Duodenal mucosa (tissue), 2 donors: Measurements from ENCODE around the gene TMEM141.
"Not testable (repeated sequence)": the region's sequence is repeated elsewhere in the genome, so short reads cannot be mapped to it uniquely, and the experiment has no call there.

ENCODE experiments used
- H3K27ac ChIP-seq: one replicate; pipeline ENCODE4 v1.7.0; 2013; ENCODE audit warnings: low read depth, low read length
- H3K27me3 ChIP-seq, 2 donors: one replicate each; pipeline ENCODE4 v1.7.0; 2013; ENCODE audit warnings: low read length in 2 of 2, control low read depth in 1 of 2; ENCODE audit not compliant: insufficient read depth in 2 of 2, control insufficient read depth in 1 of 2
- H3K36me3 ChIP-seq, 2 donors: one replicate each; pipeline ENCODE4 v1.7.0; 2013; ENCODE audit warnings: low read length in 2 of 2, control low read depth in 1 of 2; ENCODE audit not compliant: insufficient read depth in 2 of 2, control insufficient read depth in 1 of 2
- H3K4me1 ChIP-seq, 2 donors: one replicate each; pipeline ENCODE4 v1.7.0; 2013; ENCODE audit warnings: low read length in 2 of 2, control low read depth in 1 of 2; ENCODE audit not compliant: insufficient read depth in 2 of 2, control insufficient read depth in 1 of 2
- H3K4me3 ChIP-seq, 2 donors: one replicate each; pipeline ENCODE4 v1.7.0; 2013; ENCODE audit warnings: low read length in 2 of 2, low read depth in 1 of 2
- H3K9ac ChIP-seq, 2 donors: one replicate each; pipeline ENCODE4 v1.7.0; 2013; ENCODE audit warnings: low read length in 2 of 2, low read depth in 1 of 2
- H3K9me3 ChIP-seq, 2 donors: one replicate each; pipeline ENCODE4 v1.7.0; 2013; ENCODE audit warnings: low read length in 2 of 2, control low read depth in 1 of 2; ENCODE audit not compliant: control insufficient read depth in 1 of 2

Gene TMEM141

DNA sequence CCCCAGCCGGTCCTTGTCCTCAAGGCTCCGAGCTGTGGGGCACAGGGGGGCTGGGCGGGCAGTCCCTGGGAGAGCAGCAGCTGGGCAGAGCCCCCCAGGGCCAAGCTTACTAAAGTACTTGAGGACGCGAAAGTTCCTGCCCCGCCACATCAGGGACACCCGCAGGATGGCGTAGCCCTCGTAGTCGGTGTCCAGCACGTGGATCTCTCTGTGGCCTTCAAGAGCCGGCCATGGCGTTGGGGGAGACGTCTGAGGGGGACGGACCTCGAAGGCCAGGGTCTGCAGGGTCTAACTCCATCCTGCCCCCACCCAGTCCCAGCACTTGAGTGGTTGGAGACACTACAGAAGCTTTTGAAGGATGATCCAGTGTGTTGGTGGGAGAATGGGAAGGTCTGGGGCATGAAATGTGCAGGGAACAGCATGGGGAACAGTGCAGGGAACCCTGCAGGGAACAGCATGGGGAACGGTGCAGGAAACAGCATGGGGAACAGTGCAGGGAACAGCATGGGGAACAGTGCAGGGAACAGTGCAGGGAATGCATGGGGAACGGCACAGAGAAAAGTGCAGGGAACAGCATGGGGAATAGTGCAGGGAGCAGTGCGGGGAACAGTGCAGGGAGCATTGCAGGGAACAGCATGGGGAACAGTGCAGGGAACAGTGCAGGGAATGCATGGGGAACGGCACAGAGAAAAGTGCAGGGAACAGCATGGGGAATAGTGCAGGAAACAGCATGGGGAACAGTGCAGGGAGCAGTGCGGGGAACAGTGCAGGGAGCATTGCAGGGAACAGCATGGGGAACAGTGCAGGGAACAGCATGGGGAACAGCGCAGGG is 35.6 kb upstream of the TMEM141 start:
- not testable (repeated sequence) for H3K4me3 ChIP-seq, H3K4me1 ChIP-seq

DNA sequence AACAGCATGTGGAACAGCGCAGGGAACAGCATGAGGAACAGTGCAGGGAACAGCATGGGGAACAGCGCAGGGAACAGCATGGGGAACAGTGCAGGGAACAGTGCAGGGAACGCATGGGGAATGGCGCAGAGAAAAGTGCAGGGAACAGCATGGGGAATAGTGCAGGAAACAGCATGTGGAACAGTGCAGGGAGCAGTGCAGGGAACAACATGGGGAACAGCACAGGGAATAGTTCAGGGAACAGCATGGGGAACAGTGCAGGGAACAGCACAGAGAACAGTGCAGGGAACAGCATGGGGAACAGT is 35.1 kb upstream of the TMEM141 start:
- H3K27me3 ChIP-seq: peaks cover 0 to 5% of the 10 kb centered on the region in 2 donors
- no peak overlapping the region for H3K9ac ChIP-seq
- no peak overlapping the region for H3K27ac ChIP-seq
- peaks cover 0 to 5% of the 10 kb centered on the region in 2 donors for H3K4me1 ChIP-seq
- H3K4me3 ChIP-seq: no peak overlapping the region
- H3K36me3 ChIP-seq: no peaks in the 10 kb centered on the region
- peaks cover 7 to 12% of the 10 kb centered on the region in 2 donors for H3K9me3 ChIP-seq

More for the DNA sequence above, 35.6 kb upstream of the TMEM141 start:
- H3K9ac ChIP-seq, H3K27me3 ChIP-seq, H3K36me3 ChIP-seq, H3K27ac ChIP-seq: not testable (repeated sequence)
- H3K9me3 ChIP-seq: peaks cover 7 to 12% of the 10 kb centered on the region in 2 donors

DNA sequence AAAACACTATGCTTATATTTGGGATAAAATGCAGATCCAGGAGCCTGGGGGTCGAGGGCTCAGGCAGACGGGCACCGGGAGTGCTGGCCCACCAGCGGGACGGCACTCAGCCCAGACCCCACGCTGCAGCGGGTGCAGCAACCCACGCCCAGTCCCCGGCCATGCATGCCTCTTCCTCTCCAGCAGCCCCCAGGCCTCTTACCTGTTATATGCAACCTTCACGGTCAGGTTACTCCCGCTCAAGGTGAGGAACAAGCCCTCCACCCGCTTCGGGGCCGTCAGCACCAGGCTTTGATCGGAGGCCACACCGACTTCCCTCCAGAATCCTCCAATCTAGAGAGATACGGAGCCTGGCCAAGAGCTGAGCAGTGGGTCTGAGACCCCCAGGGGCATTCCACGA is 34.3 kb upstream of the TMEM141 start:
- Histone ChIP-seq H3K27me3 (peaks cover 0 to 5% of the 10 kb centered on the region in 2 donors), H3K36me3 (no peaks in the 10 kb centered on the region), H3K4me3 (no peak overlapping the region), H3K27ac (no peak overlapping the region), H3K4me1 (peaks cover 0 to 5% of the 10 kb centered on the region in 2 donors), H3K9me3 (peaks cover 5 to 6% of the 10 kb centered on the region in 2 donors), H3K9ac (no peak overlapping the region)

DNA sequence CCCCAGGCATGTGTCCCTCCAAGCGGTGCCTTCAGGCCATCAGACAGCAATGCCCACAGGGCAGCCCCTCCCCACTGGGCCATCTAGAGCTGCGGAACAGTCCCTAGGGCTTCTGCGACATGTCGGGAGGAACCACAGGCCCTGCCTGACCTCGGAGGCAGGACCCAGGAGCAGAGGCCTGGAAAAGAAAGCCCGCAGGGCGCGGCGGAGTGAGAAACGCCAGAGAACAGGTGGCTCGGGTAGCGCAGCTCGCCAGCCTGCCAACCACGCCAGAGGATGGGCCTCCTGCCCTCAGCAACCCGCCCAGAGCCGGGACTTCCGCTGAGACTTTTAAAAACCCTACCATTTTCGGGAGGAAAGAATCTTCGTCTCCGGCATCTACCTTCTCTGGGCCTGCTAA is 33.8 kb upstream of the TMEM141 start:
- H3K27me3 ChIP-seq: peaks cover 0 to 5% of the 10 kb centered on the region in 2 donors
- no peak overlapping the region for H3K9ac ChIP-seq
- no peaks in the 10 kb centered on the region for H3K36me3 ChIP-seq
- H3K4me1 ChIP-seq: peaks cover 0 to 5% of the 10 kb centered on the region in 2 donors
- H3K9me3 ChIP-seq: peaks cover 1 to 4% of the 10 kb centered on the region in 2 donors
- H3K27ac ChIP-seq: no peak overlapping the region
- H3K4me3 ChIP-seq: no peak overlapping the region

DNA sequence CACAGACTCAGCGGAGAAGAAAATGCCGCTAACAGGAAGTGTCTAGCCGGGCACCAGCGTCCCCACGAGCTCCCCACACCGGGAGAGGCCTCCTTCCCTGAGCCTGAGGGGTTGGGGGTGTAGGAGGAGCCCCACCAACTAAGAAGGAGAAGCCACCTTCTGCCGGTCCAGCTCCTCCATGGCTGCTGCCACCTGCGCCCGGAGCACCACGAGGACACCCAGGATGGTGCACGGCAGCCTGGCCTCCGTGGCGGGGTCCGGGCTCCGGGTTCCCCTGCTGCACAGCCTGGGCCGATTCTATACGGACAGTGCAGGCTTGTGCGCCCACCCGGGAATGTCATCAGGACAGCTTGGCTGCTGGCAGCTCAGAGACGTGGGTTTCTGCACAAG is 33.4 kb upstream of the TMEM141 start:
- H3K9me3 ChIP-seq: peaks cover 0 to 4% of the 10 kb centered on the region in 2 donors
- peaks cover 0 to 5% of the 10 kb centered on the region in 2 donors for H3K27me3 ChIP-seq
- no peaks in the 10 kb centered on the region for H3K36me3 ChIP-seq
- no peak overlapping the region for H3K9ac ChIP-seq
- H3K4me3 ChIP-seq: no peak overlapping the region
- no peak overlapping the region for H3K27ac ChIP-seq
- H3K4me1 ChIP-seq: peaks cover 0 to 5% of the 10 kb centered on the region in 2 donors

DNA sequence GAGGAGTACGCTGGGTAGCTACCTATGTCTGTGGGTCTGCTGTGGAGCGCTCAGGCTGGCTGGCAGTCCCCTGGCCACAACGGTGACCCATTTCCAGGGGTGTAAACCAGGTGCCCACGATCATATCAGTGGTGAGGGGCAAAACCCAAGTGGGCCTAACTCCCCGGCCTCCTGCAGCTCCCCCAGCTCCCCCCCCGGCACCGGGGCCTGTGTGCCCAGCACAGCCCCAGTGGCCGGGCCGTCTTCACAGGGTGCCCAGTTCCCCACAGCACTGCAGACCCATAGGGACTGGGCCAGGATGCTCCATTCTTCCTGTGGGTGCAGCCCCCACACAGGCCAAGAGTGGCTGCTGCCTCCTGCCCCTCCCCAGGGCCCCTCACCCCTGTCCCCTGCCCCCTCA is 32.1 kb upstream of the TMEM141 start:
- H3K27me3 ChIP-seq: peaks cover 0 to 10% of the 10 kb centered on the region in 2 donors
- H3K27ac ChIP-seq: no peak overlapping the region
- H3K36me3 ChIP-seq: no peaks in the 10 kb centered on the region
- H3K9me3 ChIP-seq: peaks cover 0 to 4% of the 10 kb centered on the region in 2 donors
- H3K4me3 ChIP-seq: no peak overlapping the region
- H3K4me1 ChIP-seq: peaks cover 0 to 5% of the 10 kb centered on the region in 2 donors
- H3K9ac ChIP-seq: no peak overlapping the region

DNA sequence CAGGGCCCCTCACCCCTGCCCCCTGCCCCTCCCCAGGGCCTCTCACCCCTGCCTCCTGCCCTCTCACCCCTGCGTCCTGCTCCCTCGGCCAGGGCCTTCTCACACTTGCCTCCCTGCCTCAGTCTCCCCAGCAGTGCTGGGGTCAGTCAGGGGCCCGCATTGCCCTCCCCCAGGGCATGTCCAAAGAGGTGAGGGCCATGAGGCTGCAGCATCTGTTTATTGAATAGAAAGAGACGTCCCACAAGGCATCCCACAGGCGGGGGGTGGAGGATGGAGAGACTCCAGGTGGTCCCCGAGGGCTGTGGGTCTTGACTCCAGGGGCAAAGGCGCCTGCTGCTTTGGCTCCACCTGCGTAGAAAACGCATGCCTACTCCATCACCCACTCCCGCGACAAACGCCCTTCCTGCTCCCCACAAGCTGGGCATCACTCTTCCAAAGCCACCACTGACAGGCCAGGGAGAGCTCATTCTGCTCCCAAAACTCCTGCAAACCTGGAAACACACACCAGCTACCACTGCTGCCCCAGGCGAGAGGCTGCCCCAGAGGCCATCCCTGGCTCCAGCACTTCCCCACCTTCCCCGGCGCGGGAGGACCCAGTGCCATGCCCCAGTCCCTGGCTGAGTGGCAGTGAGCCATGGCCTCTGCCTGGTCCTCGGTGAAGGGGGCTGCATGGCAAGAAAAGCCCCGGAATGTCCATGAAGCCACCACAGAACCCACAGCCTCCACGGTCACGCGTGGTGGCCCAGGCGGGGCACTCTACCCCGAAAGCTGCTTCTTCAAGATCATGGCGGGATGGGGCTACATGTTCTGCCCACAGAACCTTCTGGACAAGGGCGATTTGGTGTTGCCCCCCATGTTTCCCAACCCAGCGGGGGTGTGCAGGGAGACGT is 31.5 kb upstream of the TMEM141 start:
- Histone ChIP-seq H3K9me3 (peaks cover 0 to 4% of the 10 kb centered on the region in 2 donors), H3K9ac (no peak overlapping the region), H3K36me3 (no peaks in the 10 kb centered on the region), H3K27me3 (peaks cover 0 to 15% of the 10 kb centered on the region in 2 donors), H3K4me1 (peaks cover 0 to 5% of the 10 kb centered on the region in 2 donors), H3K4me3 (no peak overlapping the region), H3K27ac (no peak overlapping the region)

DNA sequence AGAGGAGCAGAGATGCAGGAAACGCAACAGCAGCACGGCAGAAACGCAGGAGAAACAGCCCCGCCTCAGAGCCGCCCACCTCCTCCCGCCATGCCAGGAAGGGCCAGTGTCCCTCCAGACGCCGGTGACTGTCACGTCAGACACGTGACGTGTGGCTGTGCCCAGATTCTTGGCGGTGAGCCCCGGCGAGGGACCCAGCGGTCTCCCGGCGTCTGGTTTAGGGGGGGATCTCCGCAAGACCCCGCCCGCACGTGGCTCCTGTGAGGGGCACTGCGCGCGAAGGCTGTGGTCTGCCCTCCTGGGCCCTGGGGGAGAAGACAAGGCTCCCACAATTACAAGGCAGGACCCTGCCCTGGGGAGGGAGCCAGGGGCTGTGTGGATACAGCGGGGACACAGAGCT is 30.7 kb upstream of the TMEM141 start:
- Histone ChIP-seq H3K27me3 (peaks cover 0 to 16% of the 10 kb centered on the region in 2 donors), H3K36me3 (no peaks in the 10 kb centered on the region), H3K27ac (no peak overlapping the region), H3K9ac (no peak overlapping the region), H3K9me3 (peaks cover 0 to 3% of the 10 kb centered on the region in 2 donors), H3K4me1 (peaks cover 0 to 5% of the 10 kb centered on the region in 2 donors), H3K4me3 (no peak overlapping the region)

DNA sequence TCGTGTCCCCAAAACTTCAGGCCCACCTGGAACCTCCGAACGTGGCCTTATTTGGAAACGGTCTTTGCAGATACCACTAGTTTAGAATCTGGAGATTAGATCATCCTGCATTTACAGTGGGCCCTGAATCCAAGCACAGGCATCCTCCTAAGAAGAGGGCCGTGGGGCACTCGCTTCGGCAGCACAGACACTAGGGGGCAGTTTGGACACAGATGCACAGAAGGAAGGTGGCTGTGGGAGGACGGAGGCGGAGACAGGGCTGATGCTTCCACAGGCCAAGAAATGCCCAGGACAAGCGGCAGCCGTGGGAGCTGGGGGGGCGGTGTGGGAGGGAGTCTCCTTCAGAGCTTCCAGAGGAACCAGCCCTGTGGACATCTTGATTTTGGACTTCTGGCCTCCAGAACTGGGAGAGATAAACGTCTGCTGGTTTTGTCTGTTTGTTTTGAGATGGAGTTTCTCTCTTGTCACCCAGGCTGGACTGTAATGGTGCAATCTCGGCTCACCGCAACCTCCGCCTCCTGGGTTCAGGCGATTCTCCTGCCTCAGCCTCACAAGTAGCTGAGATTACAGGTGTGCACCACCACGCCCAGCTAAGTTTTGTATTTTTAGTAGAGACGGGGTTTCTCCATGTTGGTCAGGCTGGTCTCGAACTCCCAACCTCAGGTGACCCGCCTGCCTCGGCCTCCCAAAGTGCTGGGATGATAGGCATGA is 30.2 kb upstream of the TMEM141 start:
- H3K4me3 ChIP-seq, H3K9me3 ChIP-seq, H3K36me3 ChIP-seq, H3K4me1 ChIP-seq, H3K9ac ChIP-seq, H3K27ac ChIP-seq: not testable (repeated sequence)
- H3K27me3 ChIP-seq: peaks cover 0 to 16% of the 10 kb centered on the region in 2 donors
